Activated CD4-positive, alpha-beta T cell treated with anti-CD3 and anti-CD28 coated beads for 24 hours (primary cell): ENCODE measurements around the gene KCTD3.

Experiments
- DNase-seq, 2 donors: peaks; one replicate each; pipeline ENCODE4 v3.0.0-alpha.2; 2020; ENCODE audit warnings: low read depth in 2 of 2

Gene KCTD3

GRCh38 chr1:215651867-215652266 lies 84.8 kb downstream of the KCTD3 start:
- DNase-seq: no peak

- DNase-seq: no peak
Observed at GRCh38 chr1:215652371-215652770, 85.3 kb downstream of the KCTD3 start.

GRCh38 chr1:215657047-215657446 lies 89.9 kb downstream of the KCTD3 start:
- no peak for DNase-seq

DNA sequence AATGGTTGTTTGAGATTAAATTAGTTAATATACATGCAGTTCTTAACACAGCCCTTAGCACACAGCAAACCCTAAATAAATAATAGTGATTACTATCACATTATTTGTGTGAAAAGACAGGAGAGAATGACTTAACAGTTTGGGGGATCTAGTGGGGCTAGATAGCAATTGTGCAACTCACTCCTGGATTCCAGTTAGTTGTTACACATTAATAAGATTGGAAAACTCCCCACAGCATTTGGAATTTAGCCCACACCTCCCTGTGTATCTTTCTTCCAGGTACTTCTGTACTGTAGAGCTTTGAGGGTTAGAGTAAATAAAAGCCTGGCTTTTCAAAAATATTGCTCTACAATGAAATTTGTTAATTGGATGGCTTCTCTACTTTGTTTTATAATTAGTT lies 93.2 kb downstream of the KCTD3 start:
- no peak for DNase-seq

DNA sequence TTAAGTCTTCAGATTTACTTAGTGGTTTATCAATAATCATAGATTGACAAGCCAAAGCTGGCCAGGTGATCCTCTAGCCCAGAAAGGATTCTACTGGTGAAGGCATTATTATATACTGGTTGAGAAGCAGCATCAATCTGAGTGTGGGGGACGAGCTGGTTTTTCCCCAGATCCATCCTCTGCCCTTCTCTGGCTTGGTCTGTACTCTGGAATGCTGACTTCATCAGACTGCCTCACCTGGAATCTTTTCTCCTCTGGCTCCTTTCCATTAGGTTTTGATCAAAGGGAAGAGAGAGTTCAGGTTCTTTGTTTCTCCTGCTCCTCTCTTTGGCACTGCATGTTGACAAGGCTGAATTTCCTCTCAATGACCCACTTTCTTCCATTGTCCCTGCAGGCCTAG lies 93.9 kb downstream of the KCTD3 start:
- DNase-seq: no peak

DNA sequence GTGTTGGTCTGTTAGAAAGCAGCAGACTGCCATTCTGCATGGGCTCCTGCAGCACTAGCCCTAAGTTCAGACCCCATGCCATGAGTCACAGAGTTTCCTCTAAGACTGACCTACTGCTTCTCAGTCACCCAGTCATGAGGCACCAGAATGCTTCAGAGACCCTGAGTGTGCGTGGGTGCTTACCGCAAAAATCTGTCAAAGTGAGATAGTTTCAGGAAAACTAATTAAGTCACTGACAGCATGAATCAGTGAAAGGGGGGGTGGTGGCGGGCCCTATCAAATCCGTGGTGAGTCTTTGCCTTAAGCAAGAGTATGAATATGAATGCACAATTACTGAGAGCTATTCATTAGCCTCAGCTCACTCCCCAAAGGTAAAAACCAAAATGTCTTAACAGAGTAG lies 98.1 kb downstream of the KCTD3 start:
- no peak for DNase-seq

DNA sequence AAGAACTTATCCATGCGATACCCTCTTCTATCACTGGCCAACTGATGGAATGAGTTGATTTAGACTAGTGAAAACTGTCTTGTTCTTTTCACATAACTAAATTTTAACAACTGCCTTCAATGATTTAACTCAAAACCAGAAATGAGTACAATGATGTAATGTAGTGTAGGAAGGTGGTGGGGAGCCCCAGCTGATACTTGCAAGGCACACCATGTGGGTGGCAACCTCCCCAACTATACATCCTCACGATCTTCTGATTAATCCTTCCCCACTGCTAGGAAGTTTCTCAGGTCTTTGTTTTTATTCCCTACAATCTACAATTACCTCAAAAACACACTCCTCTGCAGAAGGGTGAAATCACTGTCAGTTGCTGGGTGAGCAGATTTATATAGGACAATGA lies 100.7 kb downstream of the KCTD3 start:
- DNase-seq: no peak

GRCh38 chr1:215669806-215670491 lies 102.8 kb downstream of the KCTD3 start:
- DNase-seq: no peak
